HepG2 (cell line): ENCODE data around the gene GPR152. TPM values are rescaled to one million over a fixed set of nuclear protein-coding genes. Genes with fewer than 3 reads are reported as not detected.

Source experiments
- ATAC-seq: fragments of 200-7000 bp; cut with Tn5 transposase; 3 replicates; pipeline ENCODE4 v1.9.1; 2020; ENCODE audit warnings: mild to moderate bottlenecking, moderate library complexity
- Bru-seq: library from RNA; stranded (reverse); fragments of 400-500 nt; gene quantifications from one replicate; lab custom pipeline; 2021; lab: Mats Ljungman, UMichigan
- BruChase-seq, 2 experiments: library from RNA; stranded (reverse); fragments of 400-500 nt; gene quantifications; one replicate each; lab custom pipeline; 2021; lab: Mats Ljungman, UMichigan
- BruUV-seq: library from RNA; stranded (reverse); fragments of 400-500 nt; replicated peaks from 2 replicates; lab custom pipeline; 2021; lab: Mats Ljungman, UMichigan
- CTCF ChIA-PET: fragments of 300-600 bp; formaldehyde crosslinking; extraction: SDS; loops from one replicate; lab custom pipeline; 2021; ENCODE audit warnings: low total read pairs, inconsistent platforms, low intra/inter-chr PET ratio; lab: Yijun Ruan, JAX
- POLR2A ChIA-PET: fragments of 350-600 bp; sonication (Branson Sonifier 250); formaldehyde crosslinking; loops from one replicate; lab custom pipeline; 2020; ENCODE audit warnings: antibody characterized with exemption, inconsistent platforms; lab: Yijun Ruan, JAX
- DNase-seq: peaks from one replicate; pipeline ENCODE4 v3.0.0-alpha.2; 2015; ENCODE audit warnings: low spot score
- FAIRE-seq: peaks from 3 replicates; lab custom pipeline; 2011; peaks lifted over from hg19 to GRCh38; lab: Jason Lieb, UNC
- H2AFZ ChIP-seq: one replicate; pipeline ENCODE4 v1.6.1; 2011; ENCODE audit warnings: low read length, inconsistent platforms
- H3K27ac ChIP-seq: fragments of 300-600 bp; 3 replicates; pipeline ENCODE4 v1.8.0; 2011; ENCODE audit warnings: mixed run types, mild to moderate bottlenecking, mixed read lengths, low read length, inconsistent platforms; ENCODE audit not compliant: insufficient read depth; ENCODE audit errors: extremely low read length
- H3K27me3 ChIP-seq, 2 experiments: fragments of 200-600 bp in 1 of 2; 2 replicates in 1 of 2; 3 replicates in 1 of 2; pipeline versions ENCODE4 v1.6.0 to v1.8.0; 2011; ENCODE audit warnings: low read length in 2 of 2, mild to moderate bottlenecking in 2 of 2, moderate library complexity in 2 of 2, inconsistent platforms in 1 of 2; ENCODE audit not compliant: insufficient read depth in 2 of 2, control insufficient read depth in 1 of 2
- H3K36me3 ChIP-seq, 2 experiments: fragments of 200-600 bp in 1 of 2; replicated peaks in 1 of 2; 2 replicates in 1 of 2; 3 replicates in 1 of 2; pipeline versions ENCODE4 v1.5.1 to v1.8.0; 2011; ENCODE audit warnings: low read length in 2 of 2, inconsistent platforms in 1 of 2; ENCODE audit not compliant: insufficient read depth in 2 of 2, control insufficient read depth in 1 of 2
- H3K4me1 ChIP-seq: 2 replicates; pipeline ENCODE4 v1.5.1; 2012; ENCODE audit warnings: low read length, inconsistent platforms; ENCODE audit not compliant: insufficient read depth
- H3K4me2 ChIP-seq: 2 replicates; pipeline ENCODE4 v1.6.0; 2011; ENCODE audit warnings: low read depth, low read length, inconsistent platforms
- H3K4me3 ChIP-seq, 3 experiments: fragments of 200-600 bp in 1 of 3; sonication (generic), shearing (Covaris generic) in 1 of 3; replicated peaks in 1 of 3; 2 replicates each; pipeline ENCODE4 v1.5.1; 2011 to 2016; ENCODE audit warnings: low read length in 3 of 3, inconsistent platforms in 2 of 3, low read depth in 2 of 3, mild to moderate bottlenecking in 2 of 3, control low read depth in 1 of 3, mixed read lengths in 1 of 3; ENCODE audit not compliant: insufficient read depth in 1 of 3
- H3K79me2 ChIP-seq: one replicate; pipeline ENCODE4 v1.6.1; 2011; ENCODE audit warnings: low read length, inconsistent platforms; ENCODE audit not compliant: insufficient read depth
- H3K9ac ChIP-seq: 2 replicates; pipeline ENCODE4 v1.6.0; 2011; ENCODE audit warnings: mild to moderate bottlenecking, low read depth, low read length, inconsistent platforms; ENCODE audit not compliant: insufficient read depth
- H3K9me3 ChIP-seq: 2 replicates; pipeline ENCODE4 v1.5.1; 2012; ENCODE audit warnings: mild to moderate bottlenecking, low read length
- H4K20me1 ChIP-seq: 2 replicates; pipeline ENCODE4 v1.6.0; 2011; ENCODE audit warnings: inconsistent platforms, mild to moderate bottlenecking, low read length, moderate library complexity; ENCODE audit not compliant: insufficient read depth
- ATF6 ChIP-seq: sonication (generic); formaldehyde crosslinking; conservative IDR thresholded peaks from 2 replicates; pipeline ENCODE4 v1.4.0; 2020; ENCODE audit warnings: missing genetic modification reagents
- ATF7 ChIP-seq, 2 experiments: fragments of 450-650 bp in 1 of 2; sonication (generic) in 1 of 2; formaldehyde crosslinking in 1 of 2; IDR thresholded peaks; 2 replicates each; pipeline versions ENCODE4 v1.4.0 to v1.6.1; 2016 to 2020; ENCODE audit warnings: antibody characterized with exemption in 1 of 2, mild to moderate bottlenecking in 1 of 2, missing genetic modification reagents in 1 of 2
- CTCF ChIP-seq: sonication (generic); formaldehyde crosslinking; IDR thresholded peaks from 2 replicates; pipeline ENCODE4 v1.5.0; 2020; ENCODE audit warnings: mild to moderate bottlenecking, missing genetic modification reagents, moderate library complexity
- DMTF1 ChIP-seq: sonication (generic); formaldehyde crosslinking; IDR thresholded peaks from 2 replicates; pipeline ENCODE4 v1.4.0; 2020; ENCODE audit warnings: mild to moderate bottlenecking, missing genetic modification reagents
- GABPB1 ChIP-seq: IDR thresholded peaks from 2 replicates; pipeline ENCODE4 v1.6.1; 2016; ENCODE audit warnings: mild to moderate bottlenecking, missing genetic modification reagents, moderate library complexity, missing compliant biosample characterization
- TBX2 ChIP-seq: sonication (generic); formaldehyde crosslinking; IDR thresholded peaks from 2 replicates; pipeline ENCODE4 v1.5.0; 2020; ENCODE audit warnings: missing genetic modification reagents, mild to moderate bottlenecking, borderline replicate concordance
- ZNF768 ChIP-seq: sonication (generic); formaldehyde crosslinking; IDR thresholded peaks from 2 replicates; pipeline ENCODE4 v1.4.0; 2020; ENCODE audit warnings: missing genetic modification reagents
- WGBS: methylation state at CpG from one replicate; pipeline ENCODE4 v1.1.6; 2017; ENCODE audit warnings: low lambda C conversion rate; 5-methylcytosine and 5-hydroxymethylcytosine counted together
- in situ Hi-C: cut with HindIII; loops from 2 replicates; pipeline ENCODE4 v1.10.0; 2017; ENCODE audit warnings: low pct_unique_long_range_greater_than_20kb; ENCODE audit not compliant: extremely low pct_ligation_motif_present
- intact Hi-C: fragments of 100-400 bp; cut with micrococcal nuclease; formaldehyde crosslinking; loops from one replicate; pipeline ENCODE4 v1.10.0; 2022; ENCODE audit not compliant: unreplicated experiment
- long read RNA-seq, 2 experiments: library from RNA in 1 of 2; library from polyadenylated mRNA in 1 of 2; stranded (forward) in 1 of 2; unstranded in 1 of 2; transcript quantifications; one replicate each; pipeline ENCODE4 v2.0.0, GENCODE V29; 2019 to 2022
- polyA minus RNA-seq, 3 experiments: library from RNA; depleted of rRNA, polyadenylated mRNA; stranded (reverse); fragments of >200 nt; gene quantifications; 2 replicates each; pipeline ENCODE4 v1.2.3, GENCODE V29; 2011; ENCODE audit warnings: low replicate concordance in 1 of 3
- polyA plus RNA-seq, 8 experiments: library from polyadenylated mRNA; depleted of rRNA in 3 of 8; stranded (reverse) in 7 of 8; unstranded in 1 of 8; fragments of >200 nt; fragmentation: Illumina TruSeq in 4 of 8; extraction: Trizol in 4 of 8; gene quantifications; 2 replicates each; pipeline versions ENCODE4 v1.2.1 to v1.2.3, GENCODE V29; 2011 to 2016; ENCODE audit warnings: low read depth in 4 of 8, missing spikeins in 1 of 8, mixed read lengths in 1 of 8; ENCODE audit not compliant: insufficient read depth in 1 of 8
- total RNA-seq, 5 experiments: library from RNA; depleted of rRNA; stranded (reverse); fragments of >200 nt; fragmentation: Illumina TruSeq; extraction: Trizol; gene quantifications; 2 replicates each; pipeline ENCODE4 v1.2.3, GENCODE V29; 2016; ENCODE audit warnings: low read depth in 1 of 5

Gene GPR152
- not detected in 2 replicates for total RNA-seq (2016; rRNA removed; fragmentation: Illumina TruSeq; extraction: Trizol)
- not detected in 2 replicates for total RNA-seq (2016; cell fraction: cytosol; rRNA removed; fragmentation: Illumina TruSeq; extraction: Trizol; ENCODE audit: low read depth)
- not detected in 2 replicates for total RNA-seq (2016; cell fraction: insoluble cytoplasmic fraction; rRNA removed; fragmentation: Illumina TruSeq; extraction: Trizol)
- not detected in 2 replicates for total RNA-seq (2016; cell fraction: membrane; rRNA removed; fragmentation: Illumina TruSeq; extraction: Trizol)
- total RNA-seq (2016; cell fraction: nucleus; rRNA removed; fragmentation: Illumina TruSeq; extraction: Trizol): not detected in 2 replicates
- polyA plus RNA-seq (2011; rRNA removed): not detected in 2 replicates
- polyA plus RNA-seq (2011; cell fraction: cytosol; rRNA removed): not detected in 2 replicates
- not detected in 2 replicates for polyA plus RNA-seq (2011; cell fraction: nucleus; rRNA removed)
- polyA plus RNA-seq (2012): not detected in 2 replicates
- polyA plus RNA-seq (2016; cell fraction: cytosol; fragmentation: Illumina TruSeq; extraction: Trizol; ENCODE audit: low read depth): not detected in 2 replicates
- polyA plus RNA-seq (2016; cell fraction: insoluble cytoplasmic fraction; fragmentation: Illumina TruSeq; extraction: Trizol; ENCODE audit: low read depth): not detected in 2 replicates
- not detected in 2 replicates for polyA plus RNA-seq (2016; cell fraction: membrane; fragmentation: Illumina TruSeq; extraction: Trizol; ENCODE audit: low read depth)
- polyA plus RNA-seq (2016; cell fraction: nucleus; fragmentation: Illumina TruSeq; extraction: Trizol; ENCODE audit: insufficient read depth, low read depth): not detected in 2 replicates
- not detected in 2 replicates for polyA minus RNA-seq (2011; rRNA and poly(A)+ RNA removed; ENCODE audit: low replicate concordance)
- polyA minus RNA-seq (2011; cell fraction: cytosol; rRNA and poly(A)+ RNA removed): not detected in 2 replicates
- not detected in 2 replicates for polyA minus RNA-seq (2011; cell fraction: nucleus; rRNA and poly(A)+ RNA removed)
- not detected for Bru-seq, nascent RNA
- BruChase-seq, experiment 1, labeled RNA remaining after a 6-hour chase: not detected
- not detected for BruChase-seq, experiment 2, labeled RNA remaining after a 2-hour chase
- long read RNA-seq, experiment 1: 0 reads
- long read RNA-seq, experiment 2: 0 reads

GRCh38 chr11:67452141-67452952, at the start of gene GPR152:
Gene GPR152, minus strand, starts transcription at chr11:67452729. Its CDS starts 5 bp downstream, at chr11:67452724.
- no peaks in the 10 kb centered on the region for H3K79me2 ChIP-seq
- H3K36me3 ChIP-seq: no peaks in the 10 kb centered on the region
- no peak within 1 kb of the TSS for H2AFZ ChIP-seq
- no peak within 1 kb of the TSS for H3K27ac ChIP-seq
- no peak within 1 kb of the TSS for H3K4me2 ChIP-seq
- no peak within 1 kb of the TSS for H3K9ac ChIP-seq
- BruUV-seq: no TSS peak
- H3K4me1 ChIP-seq: peaks cover 12% of the 10 kb centered on the region
- TF ChIP-seq DMTF1 (CRISPR knock-in tag) (no peak), GABPB1 (0 out of 2 replicates have a peak, but pooled peaks have one; percentile 18), TBX2 (CRISPR knock-in tag) (no peak), CTCF (CRISPR knock-in tag) (0 out of 2 replicates have a peak, but pooled peaks have one; percentile 18), ATF7 (IDR thresholded peaks at IDR 0.05) (0 out of 2 replicates have a peak, but pooled peaks have one; percentile 2), ATF7 (CRISPR knock-in tag; IDR thresholded peaks at IDR 0.05) (no peak), ATF6 (no peak), ZNF768 (peak; percentile 57)
- TF ChIP-seq, all 625 proteins: peak for 4
- peak within 1 kb of the TSS in 1 of 3 experiments; percentile 15; a peak in 1 of 6 replicates for H3K4me3 ChIP-seq
- DNase-seq (no peak), ATAC-seq (peak; percentile 15), FAIRE-seq (no peak)
- ChIA-PET CTCF (no interaction called here), POLR2A (interaction anchor here (1.5 kb wide), 1 partner anchor 9 kb away, joined by 5 read pairs; the partner anchor contains the start of gene CORO1B)
- 49% methylated on average over 12 of the region's 33 CpGs for WGBS
- H4K20me1 ChIP-seq: no peaks in the 10 kb centered on the region
- in situ Hi-C loops (no loop called here), intact Hi-C loops (no loop called here)
- H3K27me3 ChIP-seq: peaks cover 16 to 74% of the 10 kb centered on the region in 2 experiments; a peak in 4 of 5 replicates
- no peaks in the 10 kb centered on the region for H3K9me3 ChIP-seq
